GM21390 (cell line): ENCODE results near the gene ASIC2.

Source experiments
- ATAC-seq: cut with Tn5 transposase; IDR thresholded peaks from one replicate; pipeline ENCODE4 v1.9.1; 2021; ENCODE audit not compliant: unreplicated experiment

Gene ASIC2

DNA sequence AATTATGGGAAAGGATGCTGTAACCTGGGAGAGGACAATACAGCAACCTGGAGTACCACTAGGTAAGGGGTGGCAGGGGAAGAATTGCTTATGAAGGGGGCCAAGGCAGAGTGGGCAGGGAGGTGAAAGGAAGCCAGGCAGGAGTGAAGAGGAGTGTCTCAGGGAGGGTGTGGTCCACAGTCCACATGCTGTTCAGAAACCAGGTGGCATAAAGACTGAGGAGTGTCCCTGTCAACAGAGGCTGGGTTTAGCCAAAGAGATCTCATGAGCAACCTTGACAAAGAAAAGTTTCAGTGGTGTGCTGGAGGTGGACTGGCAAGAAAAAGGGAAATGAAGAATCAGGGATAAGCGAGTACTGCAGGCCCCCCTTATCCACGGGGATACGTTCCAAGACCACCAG, 213.0 kb downstream of the ASIC2 start:
- ATAC-seq = no peak

DNA sequence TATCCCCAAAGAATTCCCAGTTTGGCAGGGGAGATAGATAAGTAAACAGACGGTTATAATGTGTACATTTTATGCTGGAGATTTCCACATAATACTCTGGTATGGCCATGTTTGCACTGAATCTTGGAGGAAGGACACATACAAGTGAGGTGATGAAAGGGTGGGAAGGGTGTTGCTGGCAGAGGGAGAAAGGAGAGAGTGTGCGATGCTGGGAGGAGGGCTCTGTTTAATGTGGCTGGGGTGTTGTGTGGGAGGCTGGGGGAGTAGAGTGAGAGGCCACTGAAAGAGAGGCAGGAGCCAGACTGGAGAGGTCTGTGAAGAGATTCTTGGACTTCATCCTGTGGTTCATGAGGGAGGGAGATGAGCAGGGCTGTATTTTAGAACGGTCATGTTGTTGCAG, 213.9 kb downstream of the ASIC2 start:
- ATAC-seq = no peak

DNA sequence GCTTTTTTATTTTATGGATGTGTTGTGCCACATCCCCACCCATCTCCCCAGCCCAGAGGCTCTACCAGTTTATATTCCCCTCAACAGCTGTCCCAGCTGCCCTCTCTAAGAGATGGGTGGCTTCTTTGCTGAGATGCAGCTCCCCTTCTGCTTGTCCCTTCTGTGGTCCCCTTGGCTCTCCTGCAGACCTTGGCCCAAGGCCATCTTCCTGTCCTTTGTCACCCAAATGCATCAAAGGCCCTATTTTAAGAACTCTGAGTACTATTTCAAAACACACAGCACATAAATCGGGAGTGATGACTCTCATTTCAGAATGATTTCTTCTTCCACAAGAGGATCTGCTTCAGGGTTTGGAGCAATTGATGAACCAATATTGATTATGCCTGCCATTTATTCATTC, 216.1 kb downstream of the ASIC2 start:
- ATAC-seq = no peak

GRCh38 chr17:33073416-33073815, 219.7 kb downstream of the ASIC2 start:
- no peak for ATAC-seq

DNA sequence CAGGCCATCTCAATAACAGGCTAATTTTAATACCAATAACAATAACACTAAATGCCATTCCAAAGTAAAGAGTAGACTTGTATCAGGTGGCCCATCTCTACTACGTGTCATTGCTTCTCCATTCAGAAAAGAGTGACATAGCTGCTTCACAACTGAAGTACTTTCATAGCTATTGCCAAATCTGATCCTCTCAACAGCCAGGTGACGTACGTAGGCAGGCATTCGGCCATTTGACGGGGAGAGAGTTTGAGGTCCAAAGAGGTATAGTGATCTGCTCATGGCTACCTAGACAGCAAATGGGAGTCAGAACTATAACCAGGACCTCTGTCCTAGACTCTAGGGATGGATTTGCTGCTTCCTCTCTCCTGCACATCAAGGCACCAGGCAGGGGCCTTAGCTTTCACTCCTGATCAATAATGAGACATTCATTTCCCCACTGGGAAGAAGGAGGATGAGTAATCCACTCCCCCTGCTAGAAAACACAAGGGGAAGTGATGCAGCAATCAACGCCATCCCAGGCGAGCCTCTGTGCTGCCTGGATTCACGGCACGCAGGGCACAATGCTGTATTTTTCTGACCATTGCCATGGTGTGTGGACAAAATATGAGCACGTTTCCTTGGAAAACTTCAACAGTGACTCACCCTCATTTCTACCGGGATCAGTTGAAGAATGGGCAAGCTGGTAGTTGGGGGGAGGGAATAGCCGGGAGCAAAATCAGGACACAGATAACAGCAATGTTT, 220.5 kb downstream of the ASIC2 start:
- ATAC-seq = no peak

- no peak for ATAC-seq
Measured at GRCh38 chr17:33071656-33072055, 221.4 kb downstream of the ASIC2 start.

- ATAC-seq = no peak
Measured at GRCh38 chr17:33057564-33057963, 235.5 kb downstream of the ASIC2 start.

- ATAC-seq = no peak
Measured at GRCh38 chr17:33056399-33057146, 236.5 kb downstream of the ASIC2 start.

GRCh38 chr17:33055746-33056145, 237.3 kb downstream of the ASIC2 start:
- ATAC-seq = no peak

DNA sequence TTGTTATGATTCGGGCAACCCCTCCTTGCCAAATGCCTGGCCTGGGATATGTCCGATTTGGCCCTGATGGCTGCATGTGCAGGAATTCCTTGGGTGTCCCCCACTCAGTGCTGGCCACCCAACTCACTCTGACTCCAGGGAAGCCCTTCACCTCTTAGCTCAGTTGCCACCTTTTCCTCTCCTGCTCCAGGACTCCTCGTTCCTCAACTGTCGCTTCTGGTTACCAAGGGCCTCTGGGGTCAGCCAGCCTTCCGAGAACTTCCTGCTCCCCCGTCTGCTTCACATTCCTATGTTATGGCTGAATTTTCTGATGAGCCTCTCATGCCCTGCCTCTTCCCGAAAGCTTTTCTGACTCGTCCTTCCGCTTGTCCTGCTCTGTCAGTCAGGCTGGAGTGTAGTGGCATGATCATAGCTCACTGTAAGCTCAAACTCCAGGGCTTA, 237.9 kb downstream of the ASIC2 start:
- ATAC-seq = no peak

DNA sequence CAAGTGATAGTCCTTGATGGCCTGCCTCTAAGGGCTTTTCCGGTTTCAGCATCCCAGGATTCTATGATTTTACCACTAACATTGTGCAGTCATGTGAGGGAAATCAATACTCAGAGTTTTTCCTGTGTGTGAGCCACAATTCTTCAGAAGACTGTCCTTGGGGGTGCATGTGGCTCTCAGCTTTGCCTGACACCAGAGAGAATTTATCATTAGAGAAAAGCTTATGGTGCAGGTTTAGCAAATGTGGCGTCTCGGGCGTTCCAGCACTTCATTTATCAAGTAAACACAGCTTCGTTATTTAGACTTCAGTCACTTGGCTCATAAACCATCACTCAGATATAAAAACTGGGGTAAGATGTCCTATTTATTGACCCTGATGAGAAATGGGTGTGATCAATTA, 238.7 kb downstream of the ASIC2 start:
- no peak for ATAC-seq

DNA sequence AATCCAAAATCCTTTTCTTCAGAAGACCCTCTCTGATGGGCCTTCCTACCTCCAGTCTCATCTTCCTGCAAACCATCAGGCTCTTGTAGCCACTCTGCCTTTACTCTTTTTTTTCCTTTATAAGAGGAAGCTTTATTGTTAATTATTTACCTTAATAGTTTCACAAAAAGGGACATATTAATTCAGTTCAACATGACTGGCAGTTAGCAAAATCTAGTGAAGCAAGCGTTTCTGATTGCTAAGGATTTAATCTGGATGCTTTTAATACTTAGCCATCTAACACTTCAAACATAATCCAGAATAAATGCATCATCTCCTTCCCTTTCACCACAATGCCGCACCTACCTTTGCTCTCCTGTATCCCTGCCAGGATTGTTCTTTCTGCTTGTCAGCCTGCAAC, 239.4 kb downstream of the ASIC2 start:
- no peak for ATAC-seq

DNA sequence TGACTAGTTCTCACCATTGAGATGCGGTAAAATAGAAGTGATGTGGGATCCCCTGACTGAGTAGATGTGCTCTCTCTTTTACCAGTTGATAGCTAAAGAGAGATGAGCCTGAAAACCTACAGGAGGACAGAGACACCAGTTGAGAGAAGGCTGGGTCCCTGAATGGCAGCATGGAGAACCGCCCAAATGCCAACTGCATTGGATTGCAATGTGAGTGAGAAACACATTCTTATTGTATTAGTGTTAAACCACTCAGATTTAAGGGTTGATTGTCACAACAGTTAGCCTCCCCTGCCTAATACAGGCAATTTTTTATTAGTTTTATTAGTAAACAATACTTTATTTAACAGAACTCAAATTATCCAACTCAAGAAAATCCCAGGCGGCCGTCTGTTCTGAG, 240.2 kb downstream of the ASIC2 start:
- no peak for ATAC-seq

GRCh38 chr17:33050611-33051140, 242.4 kb downstream of the ASIC2 start:
- ATAC-seq = no peak

GRCh38 chr17:33049781-33050414, 243.2 kb downstream of the ASIC2 start:
- ATAC-seq = no peak

DNA sequence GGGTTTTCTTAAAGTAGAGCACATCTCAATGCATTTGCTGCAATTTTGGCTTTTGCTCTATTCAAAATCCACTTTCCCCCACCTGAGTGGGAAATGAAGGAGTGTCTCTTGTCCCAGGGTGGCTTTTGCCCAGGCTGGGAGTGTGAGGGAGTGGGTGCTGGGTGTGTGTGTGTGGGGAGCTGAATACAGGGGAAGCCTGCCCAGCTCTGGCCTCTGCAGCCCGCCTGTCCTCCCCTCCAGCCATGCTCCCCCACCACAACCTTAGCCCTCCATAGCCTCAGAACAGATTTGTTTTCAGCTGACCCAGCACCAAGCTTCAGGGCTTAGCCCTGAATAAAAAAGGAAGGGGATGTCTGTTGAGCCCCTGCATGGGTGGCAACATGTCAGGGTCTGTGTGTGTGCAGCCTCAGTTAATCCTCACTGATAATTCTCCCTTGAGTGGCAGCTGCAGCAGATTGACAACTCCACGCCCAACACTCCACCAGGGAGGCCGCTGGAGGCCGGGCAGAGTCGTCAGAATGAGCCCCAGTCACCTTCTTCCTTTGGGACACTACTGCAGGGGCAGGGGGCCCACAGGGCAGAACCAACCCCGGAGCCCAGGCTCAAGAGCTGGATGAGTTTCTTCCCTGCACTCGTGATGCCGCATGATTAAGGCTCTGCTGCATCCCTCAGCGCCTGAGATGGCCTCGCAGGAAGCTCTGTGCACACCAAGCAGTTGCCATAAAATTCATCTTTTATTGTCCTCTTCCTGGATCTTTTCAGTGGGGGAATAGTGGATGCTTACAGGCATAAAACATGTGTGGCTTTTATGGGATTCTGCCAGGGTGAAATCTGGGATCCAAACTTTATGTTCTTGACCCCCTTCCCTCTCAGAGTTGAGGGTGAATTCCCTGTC, 246.5 kb downstream of the ASIC2 start:
- ATAC-seq = no peak

- no peak for ATAC-seq
Measured at GRCh38 chr17:33045216-33045615, 247.9 kb downstream of the ASIC2 start.

- no peak for ATAC-seq
Measured at GRCh38 chr17:33044771-33045170, 248.3 kb downstream of the ASIC2 start.

DNA sequence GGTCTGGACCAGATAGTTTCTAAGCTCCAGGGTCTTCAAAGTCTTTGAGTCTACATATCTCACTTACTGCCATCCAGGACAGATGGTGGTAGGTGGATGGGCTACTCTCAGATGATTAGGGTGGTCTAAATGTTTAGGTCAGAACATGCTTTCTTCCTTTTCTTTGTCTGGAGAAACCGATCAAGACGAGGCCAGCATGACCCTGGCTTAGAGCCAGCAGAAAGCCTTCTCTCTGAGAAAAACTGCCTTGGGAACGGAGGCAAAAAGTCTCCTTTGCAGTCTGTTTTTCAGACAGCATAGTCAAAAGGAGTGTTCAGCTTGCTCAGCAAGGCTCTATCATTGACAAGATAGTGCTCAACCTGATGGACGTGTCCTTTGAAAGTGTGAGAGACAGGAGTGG, 252.6 kb downstream of the ASIC2 start:
- no peak for ATAC-seq

GRCh38 chr17:33039874-33040273, 253.2 kb downstream of the ASIC2 start:
- ATAC-seq = no peak

DNA sequence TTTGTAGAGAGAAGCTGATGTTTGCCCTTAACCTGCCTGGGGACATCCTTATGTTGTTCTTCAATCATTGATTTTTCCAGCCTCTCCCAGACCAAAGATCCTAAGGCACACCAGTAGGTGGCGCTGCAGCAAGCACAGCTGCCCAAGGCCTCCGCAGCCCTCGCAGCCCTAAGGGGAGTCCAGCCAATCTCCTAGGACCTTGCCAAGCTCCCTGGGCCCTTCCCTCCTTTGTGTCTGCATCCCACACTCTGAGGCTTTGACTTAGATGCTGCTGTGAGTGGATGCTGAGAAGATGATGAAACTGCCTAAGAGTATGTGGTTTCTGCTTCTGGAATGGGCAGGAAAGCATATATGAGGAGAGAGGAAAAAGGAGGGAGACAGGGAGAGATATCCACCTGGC, 254.4 kb downstream of the ASIC2 start:
- no peak for ATAC-seq
